Lung microvascular endothelial cell (primary cell): Measurements from ENCODE around the gene RHCE. TPM values are rescaled to one million over a fixed set of nuclear protein-coding genes. Genes with fewer than 3 reads are reported as not detected.
A peak's percentile ranks its signal among the peaks of the same experiment; 100 is the strongest.
"Not testable (repeated sequence)": the region's sequence is repeated elsewhere in the genome, so short reads cannot be mapped to it uniquely, and the experiment has no call there.

Experiments
- DNase-seq, 2 donors: peaks; one replicate each; pipeline versions ENCODE4 v3.0.0 to v3.0.0-alpha.2; 2010; ENCODE audit warnings: low read depth in 2 of 2
- total RNA-seq: library from RNA; depleted of rRNA; stranded (reverse); fragments of >200 nt; gene quantifications from 2 replicates; pipeline ENCODE4 v1.2.1, GENCODE V29; 2014

RHCE gene
- total RNA-seq, 1 donor from 2014 or later, result 0.60 TPM

- DNase-seq, result no peak
These were observed 71.0 kb downstream of the RHCE start for GRCh38 chr1:25349606-25350005.

- DNase-seq, result no peak
These were observed 73.1 kb downstream of the RHCE start for GRCh38 chr1:25347556-25347955.

- DNase-seq, result peak in 1 of 2 donors; percentile 4
These were observed 76.8 kb downstream of the RHCE start for GRCh38 chr1:25343872-25344271.

GRCh38 chr1:25342846-25343245 is 77.8 kb downstream of the RHCE start:
- no peak for DNase-seq

- DNase-seq, result no peak
These were observed 78.9 kb downstream of the RHCE start for GRCh38 chr1:25341746-25342145.

GRCh38 chr1:25338986-25339385 is 81.6 kb downstream of the RHCE start:
- no peak for DNase-seq

- DNase-seq, result peak; percentile 86 to 91
These were observed 82.2 kb downstream of the RHCE start, which contains the start of gene TMEM50A for GRCh38 chr1:25338188-25338981. TSS of gene TMEM50A (plus strand) at chr1:25338334. CDS start at chr1:25340487, 2,153 bp downstream.

- DNase-seq, result peak; percentile 1 to 17
These were observed 83.0 kb downstream of the RHCE start for GRCh38 chr1:25337483-25338187.

GRCh38 chr1:25336922-25337354 is 83.7 kb downstream of the RHCE start:
- peak in 1 of 2 donors; percentile 1 for DNase-seq

- DNase-seq, result peak in 1 of 2 donors; percentile 65
These were observed 90.7 kb downstream of the RHCE start for GRCh38 chr1:25329950-25330349.

- DNase-seq, result peak in 1 of 2 donors; percentile 25
These were observed 91.3 kb downstream of the RHCE start for GRCh38 chr1:25329336-25329735.

- not testable (repeated sequence) for DNase-seq
These were observed 91.8 kb downstream of the RHCE start for GRCh38 chr1:25328791-25329185.

- not testable (repeated sequence) for DNase-seq
These were observed 92.5 kb downstream of the RHCE start for GRCh38 chr1:25327864-25328790.

- DNase-seq, result not testable (repeated sequence)
These were observed 96.2 kb downstream of the RHCE start for GRCh38 chr1:25324407-25324806.

- DNase-seq, result not testable (repeated sequence)
These were observed 98.5 kb downstream of the RHCE start for GRCh38 chr1:25322127-25322526.

- DNase-seq, result peak in 1 of 2 donors; percentile 98
These were observed 100.2 kb downstream of the RHCE start for GRCh38 chr1:25320314-25320938.

- DNase-seq, result not testable (repeated sequence)
These were observed 107.7 kb downstream of the RHCE start for GRCh38 chr1:25312806-25313470.
